Renal pelvis (tissue), 4 donors: ENCODE data around the gene IGFBP3. TPM values are rescaled to one million over a fixed set of nuclear protein-coding genes. Genes with fewer than 3 reads are reported as not detected.

Experiments used
- DNase-seq: peaks from one replicate; pipeline ENCODE4 v3.0.0-alpha.2; 2013
- polyA plus RNA-seq, 3 donors: library from polyadenylated mRNA; unstranded; fragments of 120-200 nt; gene quantifications; one replicate each; pipeline ENCODE4 v1.2.1, GENCODE V29; 2013; ENCODE audit not compliant: insufficient read length in 3 of 3

IGFBP3 gene
- polyA plus RNA-seq, 3 donors: 74.8 to 83.7 (median 78.3) TPM

GRCh38 chr7:45897042-45897690, 23.9 kb downstream of the IGFBP3 start:
- no peak for DNase-seq

DNA sequence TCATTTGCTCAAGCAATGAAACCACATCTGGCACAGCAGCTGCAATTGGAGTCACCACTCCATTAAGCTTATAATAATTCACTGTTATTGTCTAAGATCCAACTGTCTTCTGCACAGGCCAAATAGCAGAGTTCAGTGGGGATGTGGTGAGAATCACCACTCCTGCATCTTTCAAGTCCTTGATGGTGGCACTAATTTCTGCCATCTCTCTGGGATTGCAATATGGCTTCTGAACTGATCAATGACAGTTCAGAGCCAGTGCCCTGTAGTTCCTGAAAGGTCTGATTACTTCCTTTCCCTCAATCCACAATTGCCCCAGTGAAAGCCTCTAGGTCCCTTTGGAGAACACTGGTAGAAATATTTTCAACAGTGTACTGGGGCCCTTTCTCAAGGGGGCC, 26.4 kb downstream of the IGFBP3 start:
- no peak for DNase-seq

DNA sequence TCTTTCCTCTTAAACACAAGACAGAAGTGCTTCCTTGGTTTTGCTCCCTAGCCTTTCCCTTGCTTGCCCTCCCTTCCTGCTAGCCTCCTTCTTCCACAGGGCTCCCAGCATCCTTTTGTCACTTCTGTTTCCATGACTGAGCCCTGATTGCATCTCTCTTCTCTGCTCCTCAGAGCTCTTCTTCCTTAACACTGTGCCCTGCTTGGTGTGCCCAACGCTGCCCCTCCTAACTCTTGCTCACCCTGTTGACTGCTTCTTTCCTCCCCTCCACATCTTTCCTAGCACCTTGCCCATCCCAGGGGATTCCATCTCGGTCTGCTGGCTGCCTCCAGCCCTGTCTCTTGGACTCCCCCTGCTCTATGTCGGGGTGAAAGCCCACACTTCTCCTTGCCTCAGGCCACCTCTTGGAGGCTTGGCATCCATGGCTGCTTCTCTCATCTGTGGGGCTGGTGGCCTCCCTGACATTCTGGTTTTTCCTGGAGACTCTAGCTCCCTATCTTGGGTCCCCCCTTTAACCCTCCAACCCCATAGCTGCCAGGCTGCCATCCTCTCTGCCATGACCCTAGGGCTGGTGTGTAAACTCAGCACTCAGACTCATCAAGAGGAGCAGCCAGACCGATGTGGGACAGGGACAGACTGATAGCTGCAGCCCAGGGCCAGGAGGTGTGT, 26.9 kb downstream of the IGFBP3 start:
- no peak for DNase-seq

DNA sequence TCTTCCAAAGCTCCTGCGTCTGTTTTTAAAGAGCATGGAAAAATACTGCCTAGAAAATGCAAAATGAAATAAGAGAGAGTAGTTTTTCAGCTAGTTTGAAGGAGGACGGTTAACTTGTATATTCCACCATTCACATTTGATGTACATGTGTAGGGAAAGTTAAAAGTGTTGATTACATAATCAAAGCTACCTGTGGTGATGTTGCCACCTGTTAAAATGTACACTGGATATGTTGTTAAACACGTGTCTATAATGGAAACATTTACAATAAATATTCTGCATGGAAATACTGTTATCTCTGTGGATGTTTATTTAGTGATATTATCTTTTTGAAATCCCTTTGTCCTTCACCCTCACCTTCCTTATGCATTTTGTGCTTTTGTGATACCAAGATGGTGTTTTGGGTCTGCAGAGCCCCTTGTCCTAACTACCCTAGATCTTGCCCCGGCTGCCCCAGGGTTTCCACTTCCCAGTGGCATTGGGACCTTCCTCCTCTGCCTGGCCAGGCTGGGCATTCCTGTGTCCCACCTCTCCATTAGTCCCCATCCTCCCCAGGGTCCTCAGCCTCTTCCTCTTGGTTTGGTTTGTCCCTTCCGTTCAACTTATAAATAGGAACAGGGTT, 27.6 kb downstream of the IGFBP3 start:
- no peak for DNase-seq

DNA sequence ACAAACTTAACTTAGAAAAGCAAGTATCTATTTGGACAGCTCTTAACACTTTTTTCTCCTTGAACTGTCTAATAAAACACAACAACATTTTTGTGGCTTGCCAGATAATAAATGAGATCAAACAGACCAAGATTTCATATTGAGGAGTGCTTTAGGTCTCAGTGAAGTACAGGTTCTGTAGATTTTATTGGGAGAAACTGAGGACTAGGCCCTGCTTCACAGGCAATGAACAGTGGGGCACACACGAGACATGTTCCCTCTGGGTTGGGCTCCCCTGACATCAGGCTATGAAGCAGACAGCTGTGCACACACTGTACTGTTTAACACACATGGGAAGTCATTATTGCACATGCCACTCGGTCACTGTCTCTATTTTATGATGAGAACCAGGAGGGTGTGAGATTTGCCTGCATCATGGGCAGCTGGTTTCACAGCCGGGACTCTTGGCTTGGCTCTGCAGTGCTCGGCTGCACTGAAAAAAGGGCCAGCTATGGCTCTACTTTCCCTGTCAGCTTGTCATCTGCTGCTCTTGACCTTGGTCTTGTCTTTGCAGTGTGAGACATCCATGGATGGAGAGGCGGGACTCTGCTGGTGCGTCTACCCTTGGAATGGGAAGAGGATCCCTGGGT, 28.6 kb downstream of the IGFBP3 start:
- no peak for DNase-seq

GRCh38 chr7:45891462-45892402, 29.3 kb downstream of the IGFBP3 start:
- no peak for DNase-seq

GRCh38 chr7:45890902-45891461, 30.1 kb downstream of the IGFBP3 start:
- DNase-seq: no peak

DNA sequence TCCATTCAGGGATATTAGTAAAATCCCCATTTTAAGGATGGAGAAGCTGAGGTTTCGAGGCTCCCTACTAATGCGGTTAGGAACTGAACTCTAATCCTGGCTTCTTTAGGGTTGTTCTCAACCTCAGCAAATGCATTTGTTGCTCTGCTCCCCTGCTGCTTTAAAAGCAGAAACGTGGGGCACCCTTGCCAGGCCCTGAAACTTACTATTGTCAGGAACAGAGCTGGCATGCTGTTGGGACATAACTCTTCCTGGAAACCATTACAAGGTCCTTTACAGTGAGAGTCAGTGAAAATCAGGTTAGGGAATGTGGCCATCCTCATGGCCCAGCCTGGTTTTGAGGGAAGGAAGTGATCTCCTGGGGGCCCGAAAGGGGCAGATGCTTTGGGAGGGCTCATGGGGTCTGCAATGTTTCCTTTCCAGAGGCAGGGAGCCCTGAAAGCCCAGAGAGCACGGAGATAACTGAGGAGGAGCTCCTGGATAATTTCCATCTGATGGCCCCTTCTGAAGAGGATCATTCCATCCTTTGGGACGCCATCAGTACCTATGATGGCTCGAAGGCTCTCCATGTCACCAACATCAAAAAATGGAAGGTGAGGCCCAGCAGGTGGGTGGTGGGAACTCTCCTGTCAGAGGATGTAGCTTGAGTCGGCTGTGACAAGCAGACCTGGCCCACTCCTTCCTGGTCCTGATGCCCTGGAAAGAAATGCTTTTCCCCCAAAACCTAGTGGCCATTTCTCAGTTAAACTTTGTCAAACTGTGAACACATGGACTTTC, 30.8 kb downstream of the IGFBP3 start:
- no peak for DNase-seq

- no peak for DNase-seq
These were observed 31.6 kb downstream of the IGFBP3 start for GRCh38 chr7:45889367-45890067.

DNA sequence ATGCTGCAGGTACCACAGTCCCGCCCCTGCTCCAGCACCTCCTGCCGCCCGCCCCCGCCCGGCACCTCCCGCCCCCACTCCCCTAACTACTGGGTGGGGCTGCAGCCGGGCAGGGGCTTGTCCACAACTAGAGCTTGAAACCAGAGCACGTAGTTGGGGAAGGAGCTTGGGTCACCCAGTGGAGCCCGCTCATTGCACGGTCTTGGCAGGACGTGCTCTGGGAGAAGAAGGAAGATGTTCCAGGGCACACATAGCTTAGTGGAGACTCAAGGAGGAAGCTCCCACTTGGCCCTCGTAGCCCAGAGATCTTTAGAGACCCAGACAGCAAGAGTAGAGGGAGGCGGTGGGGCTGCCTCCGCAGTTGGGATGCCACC, 32.1 kb downstream of the IGFBP3 start:
- DNase-seq: no peak

DNA sequence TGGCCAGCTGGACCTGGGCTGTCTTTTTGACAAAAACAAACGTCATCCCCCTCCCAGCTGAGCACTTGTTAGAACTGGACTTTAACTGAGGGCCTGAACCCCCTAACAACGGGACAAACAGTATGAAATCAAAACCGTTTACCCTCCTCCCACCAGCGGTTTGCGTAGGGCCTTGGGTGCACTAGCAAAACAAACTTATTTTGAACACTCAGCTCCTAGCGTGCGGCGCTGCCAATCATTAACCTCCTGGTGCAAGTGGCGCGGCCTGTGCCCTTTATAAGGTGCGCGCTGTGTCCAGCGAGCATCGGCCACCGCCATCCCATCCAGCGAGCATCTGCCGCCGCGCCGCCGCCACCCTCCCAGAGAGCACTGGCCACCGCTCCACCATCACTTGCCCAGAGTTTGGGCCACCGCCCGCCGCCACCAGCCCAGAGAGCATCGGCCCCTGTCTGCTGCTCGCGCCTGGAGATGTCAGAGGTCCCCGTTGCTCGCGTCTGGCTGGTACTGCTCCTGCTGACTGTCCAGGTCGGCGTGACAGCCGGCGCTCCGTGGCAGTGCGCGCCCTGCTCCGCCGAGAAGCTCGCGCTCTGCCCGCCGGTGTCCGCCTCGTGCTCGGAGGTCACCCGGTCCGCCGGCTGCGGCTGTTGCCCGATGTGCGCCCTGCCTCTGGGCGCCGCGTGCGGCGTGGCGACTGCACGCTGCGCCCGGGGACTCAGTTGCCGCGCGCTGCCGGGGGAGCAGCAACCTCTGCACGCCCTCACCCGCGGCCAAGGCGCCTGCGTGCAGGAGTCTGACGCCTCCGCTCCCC, 32.7 kb downstream of the IGFBP3 start, which contains the start of gene IGFBP1:
TSS of gene IGFBP1 (plus strand) at position 304 of the 808 bp plus-strand sequence. CDS start at position 469, 165 bp downstream.
- DNase-seq: no peak

DNA sequence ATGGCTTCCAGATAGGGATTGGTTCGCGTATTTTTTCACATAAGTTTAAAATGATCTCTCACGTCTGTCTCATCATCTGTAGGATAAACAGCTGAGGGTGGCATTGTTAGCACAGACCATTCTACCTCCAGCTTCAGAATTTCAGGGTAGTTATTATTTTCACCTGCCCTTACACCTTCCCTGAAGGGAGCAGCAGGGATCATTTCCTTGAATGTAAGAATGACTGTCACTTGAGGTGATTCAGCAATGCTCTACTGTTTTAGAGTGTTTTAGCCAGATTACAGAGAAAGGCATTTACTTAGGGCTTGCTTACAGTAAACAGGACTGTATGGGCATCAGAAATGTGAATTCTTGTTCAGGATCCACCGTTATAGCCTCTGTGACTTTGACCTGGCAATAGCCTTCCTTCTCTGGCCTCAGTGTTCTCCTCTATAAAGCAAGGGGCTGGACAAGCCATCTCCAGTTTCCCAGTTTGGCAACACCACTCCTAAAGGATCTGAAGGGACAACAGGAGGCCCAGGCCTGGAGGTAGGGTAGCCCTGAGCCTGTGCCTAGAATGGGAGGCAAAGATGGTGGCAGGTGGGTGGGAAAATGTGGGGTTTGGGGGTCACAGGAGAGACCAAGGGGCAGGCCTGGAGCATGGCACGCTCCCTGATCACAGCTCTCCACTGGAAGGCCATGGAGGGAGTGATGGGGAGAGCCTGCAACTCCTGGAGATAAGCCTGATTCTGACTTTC, 34.0 kb downstream of the IGFBP3 start:
- no peak for DNase-seq

DNA sequence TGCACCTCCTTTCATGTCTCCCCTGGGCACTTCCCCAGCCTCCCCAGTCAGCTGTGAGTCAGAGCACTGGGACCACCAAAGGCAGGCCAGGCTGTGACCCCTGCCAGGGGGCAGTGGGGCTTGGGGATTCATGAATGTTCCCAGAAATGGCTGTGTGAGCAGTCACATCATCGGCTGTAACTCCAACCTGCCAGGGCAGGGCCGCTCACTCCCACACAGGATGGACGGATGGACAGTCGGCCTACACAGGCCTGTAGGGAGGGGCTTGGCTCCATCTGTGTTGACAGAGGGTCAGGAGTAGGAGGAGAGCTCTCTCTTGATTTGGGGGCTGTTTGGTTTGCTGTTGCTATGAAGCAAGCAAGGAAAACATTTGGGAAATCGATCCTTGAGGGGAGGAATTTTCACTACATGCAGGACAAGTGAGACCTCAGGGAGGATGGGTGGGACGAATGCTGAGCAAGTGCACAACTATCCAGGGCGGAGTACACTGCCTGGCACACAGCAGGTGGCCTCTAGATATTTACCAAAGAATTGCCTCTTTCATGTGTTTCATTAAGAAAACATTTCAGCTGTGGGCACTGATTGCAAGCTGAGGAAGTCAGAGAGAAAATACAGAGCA, 35.7 kb downstream of the IGFBP3 start:
- DNase-seq: peak; percentile 69

- DNase-seq: no peak
These were observed 36.9 kb downstream of the IGFBP3 start for GRCh38 chr7:45884136-45884535.

DNA sequence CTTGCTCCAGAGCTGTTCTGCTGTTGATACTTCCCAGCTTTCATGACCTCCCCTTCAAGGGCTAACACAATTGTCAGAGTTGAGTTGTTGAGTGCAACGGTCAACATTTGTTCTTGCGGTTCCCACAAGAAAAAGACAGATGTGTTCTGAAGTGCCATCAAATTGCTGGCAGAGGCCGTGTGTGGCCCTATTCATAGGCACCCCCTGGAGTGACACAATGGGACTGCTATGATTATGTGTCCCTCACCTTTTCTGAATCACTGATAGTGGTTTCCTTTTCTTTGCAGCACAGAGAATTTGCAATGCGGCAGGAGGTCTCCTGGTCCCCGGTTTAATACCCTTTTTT, 38.6 kb downstream of the IGFBP3 start:
- no peak for DNase-seq

GRCh38 chr7:45881759-45882464, 39.2 kb downstream of the IGFBP3 start:
- DNase-seq: no peak

- no peak for DNase-seq
These were observed 39.8 kb downstream of the IGFBP3 start for GRCh38 chr7:45881280-45881758.
